Measurements from ENCODE around the gene CCDC152. TPM values are rescaled to one million over a fixed set of nuclear protein-coding genes. Genes with fewer than 3 reads are reported as not detected.
"Not testable (repeated sequence)": the region's sequence is repeated elsewhere in the genome, so short reads cannot be mapped to it uniquely, and the experiment has no call there.

CCDC152 gene
- total RNA-seq, 1 donor from 2014 or later, result 2.5 TPM

DNA sequence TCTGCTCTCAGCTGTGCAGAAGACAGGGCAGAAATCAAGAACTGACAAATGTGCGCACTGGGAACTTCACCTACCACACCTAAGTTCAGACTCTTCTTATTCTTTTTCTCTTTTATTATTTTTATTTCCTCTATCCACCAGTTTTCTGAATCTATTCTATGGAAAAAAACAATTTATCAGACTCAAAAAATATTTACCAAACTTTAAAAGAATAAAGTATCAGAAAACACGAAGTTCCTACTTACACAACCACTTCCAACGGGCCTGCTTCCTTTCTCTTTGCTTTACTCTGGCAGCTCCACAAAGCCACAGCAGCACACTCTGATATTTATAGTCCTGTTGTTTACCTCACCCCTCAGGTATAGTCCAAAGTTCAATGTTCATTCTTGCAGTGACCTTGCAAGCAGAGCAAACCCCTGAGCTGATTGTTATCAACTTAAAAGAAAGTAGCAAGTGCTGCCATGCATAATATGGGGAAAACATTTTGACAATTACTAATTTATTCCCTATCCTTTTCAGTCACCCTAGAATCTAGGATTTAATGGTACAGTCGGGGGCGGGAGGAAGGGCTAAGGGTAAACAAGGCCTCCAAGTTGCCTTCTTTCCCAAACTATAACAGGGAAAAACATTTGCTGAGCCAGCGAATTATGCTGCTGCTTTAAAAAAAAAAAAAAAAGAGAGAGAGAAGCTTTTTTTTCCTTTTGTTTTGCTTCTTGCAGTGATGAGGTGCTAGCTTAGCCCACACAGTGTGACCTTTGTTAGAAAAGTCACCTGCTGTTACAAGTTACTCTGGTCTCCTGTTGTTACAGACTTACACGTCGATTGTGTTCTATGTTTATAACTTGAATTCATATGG is 55.2 kb downstream of the CCDC152 start, which contains the start of gene SELENOP:
SELENOP (minus strand) TSS at position 302 of the 856 bp plus-strand sequence. CDS start 3,539 bp downstream, outside the sequence.
- intact Hi-C loops (cut with micrococcal nuclease), result no loop called here

DNA sequence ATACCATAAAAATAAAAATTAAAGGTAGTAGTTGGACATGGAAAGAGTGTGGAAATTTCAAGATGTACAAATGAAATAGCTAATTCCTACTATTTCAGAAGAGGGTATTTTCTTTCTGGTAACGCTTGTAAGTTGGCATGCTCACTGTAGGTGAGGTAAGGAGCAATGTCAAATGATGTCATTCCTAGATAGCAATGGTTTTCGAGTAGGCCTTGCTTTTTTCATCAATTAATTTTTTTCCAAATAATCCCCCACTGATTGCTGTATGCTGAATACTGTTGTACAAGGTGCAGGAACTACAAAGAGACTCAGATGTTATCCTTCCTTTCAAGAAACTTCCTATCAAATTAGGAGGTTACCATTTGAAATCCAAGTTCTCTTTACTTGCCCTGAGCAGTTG is 56.0 kb downstream of the CCDC152 start:
- intact Hi-C loops (cut with micrococcal nuclease), result no loop called here

DNA sequence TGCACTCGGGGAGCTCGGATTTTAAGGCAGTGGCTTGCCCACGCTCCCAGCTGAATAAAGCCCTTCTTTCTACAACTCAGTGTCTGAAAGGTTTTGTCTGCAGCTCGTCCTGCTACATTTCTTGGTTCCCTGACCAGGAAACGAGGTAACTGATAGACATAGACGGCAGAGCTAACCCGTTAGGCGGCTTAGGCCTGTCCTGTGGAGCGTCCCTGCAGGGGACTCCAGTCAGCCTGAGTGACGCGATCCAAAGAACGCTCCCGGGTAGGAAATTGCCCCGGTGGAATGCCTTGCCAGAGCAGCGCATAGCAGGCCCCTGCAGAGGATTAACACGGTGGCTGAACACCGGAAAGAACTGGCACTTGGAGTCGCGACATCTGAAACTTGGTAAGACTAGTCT is 56.9 kb downstream of the CCDC152 start:
- intact Hi-C loops (cut with micrococcal nuclease), result no loop called here

DNA sequence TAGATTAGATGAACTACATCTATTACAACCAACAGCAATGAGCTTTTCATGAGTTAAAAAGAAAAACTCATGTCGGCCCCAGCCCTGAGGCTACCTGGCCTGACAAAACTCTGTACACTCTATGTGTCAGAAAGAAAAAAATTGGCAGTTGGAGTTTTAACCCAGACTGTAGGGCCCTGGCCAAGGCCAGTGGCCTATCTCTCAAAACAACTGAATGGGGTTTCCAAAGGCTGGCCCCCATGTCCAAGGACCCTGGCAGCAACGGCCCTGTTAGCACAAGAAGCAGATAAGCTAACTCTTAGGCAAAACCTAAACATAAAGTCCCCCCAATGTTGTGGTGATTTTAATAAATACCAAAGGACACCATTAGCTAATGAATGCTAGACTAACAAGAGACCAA is 59.9 kb downstream of the CCDC152 start:
- intact Hi-C loops (cut with micrococcal nuclease), result not testable (repeated sequence)

DNA sequence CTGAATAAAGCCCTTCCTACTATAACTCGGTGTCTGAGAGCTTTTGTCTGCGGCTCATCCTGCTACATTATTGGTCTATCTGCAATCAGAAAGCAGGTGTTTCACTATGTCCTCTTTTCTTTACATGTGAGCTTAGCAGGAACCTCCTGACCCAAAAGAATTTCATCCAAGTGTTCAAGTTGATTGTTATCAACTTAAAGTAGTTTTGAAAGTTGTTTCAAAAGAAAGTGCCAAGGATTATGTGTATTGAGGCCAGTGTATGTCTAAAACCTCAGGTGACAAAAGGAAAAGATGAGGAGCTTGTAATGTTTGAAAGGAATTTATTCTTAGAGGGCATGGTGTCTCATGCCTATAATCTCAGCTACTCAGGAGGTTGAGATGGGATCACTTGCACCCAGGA is 63.1 kb downstream of the CCDC152 start:
- intact Hi-C loops (cut with micrococcal nuclease), result no loop called here

DNA sequence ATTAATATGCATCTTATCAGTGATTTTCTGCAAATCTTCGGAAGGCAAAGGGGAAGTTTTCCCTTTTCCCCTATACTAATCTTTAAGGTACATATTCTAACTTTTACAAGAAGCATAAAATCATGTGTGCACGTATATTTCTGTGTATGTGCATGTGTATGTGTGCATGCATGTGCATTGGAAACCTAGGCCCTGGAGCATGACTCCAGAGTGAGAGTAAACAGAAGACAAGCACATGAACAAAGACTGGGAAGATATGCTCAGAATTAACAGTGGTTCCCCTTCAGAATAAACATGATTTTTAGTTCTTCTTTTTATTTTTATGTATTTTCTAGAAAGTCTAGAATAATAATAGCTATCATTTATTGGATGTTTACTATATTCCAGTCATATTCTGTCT is 65.9 kb downstream of the CCDC152 start:
- intact Hi-C loops (cut with micrococcal nuclease), result no loop called here

DNA sequence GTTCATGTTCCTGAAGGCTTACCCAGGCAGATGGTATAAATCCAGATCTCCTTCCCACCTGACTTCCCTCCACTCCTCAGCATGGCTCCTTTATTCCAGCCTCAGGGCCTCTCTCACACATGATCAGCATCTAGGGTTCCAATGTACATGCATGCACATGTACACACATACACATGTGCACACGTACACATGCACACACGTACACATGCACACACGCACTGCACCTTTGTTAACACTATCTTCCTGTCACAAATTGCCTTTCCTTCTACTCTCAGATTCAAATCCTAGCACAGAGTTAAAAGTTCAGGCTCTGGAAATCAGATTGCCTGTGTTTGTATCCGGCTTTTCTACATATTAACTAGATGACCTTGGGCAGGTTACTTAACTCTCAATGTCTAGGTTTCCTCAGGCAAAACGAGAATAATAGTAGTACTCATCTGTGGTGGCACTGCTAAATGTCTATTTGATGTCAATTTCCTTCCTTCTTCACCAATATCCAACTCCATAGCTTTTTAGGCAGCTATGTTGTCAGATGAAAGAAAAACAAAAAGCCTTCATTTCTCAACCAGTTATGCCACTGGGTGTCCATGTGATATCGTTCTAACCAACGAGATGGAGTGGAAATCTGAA is 67.8 kb downstream of the CCDC152 start:
- intact Hi-C loops (cut with micrococcal nuclease), result no loop called here

DNA sequence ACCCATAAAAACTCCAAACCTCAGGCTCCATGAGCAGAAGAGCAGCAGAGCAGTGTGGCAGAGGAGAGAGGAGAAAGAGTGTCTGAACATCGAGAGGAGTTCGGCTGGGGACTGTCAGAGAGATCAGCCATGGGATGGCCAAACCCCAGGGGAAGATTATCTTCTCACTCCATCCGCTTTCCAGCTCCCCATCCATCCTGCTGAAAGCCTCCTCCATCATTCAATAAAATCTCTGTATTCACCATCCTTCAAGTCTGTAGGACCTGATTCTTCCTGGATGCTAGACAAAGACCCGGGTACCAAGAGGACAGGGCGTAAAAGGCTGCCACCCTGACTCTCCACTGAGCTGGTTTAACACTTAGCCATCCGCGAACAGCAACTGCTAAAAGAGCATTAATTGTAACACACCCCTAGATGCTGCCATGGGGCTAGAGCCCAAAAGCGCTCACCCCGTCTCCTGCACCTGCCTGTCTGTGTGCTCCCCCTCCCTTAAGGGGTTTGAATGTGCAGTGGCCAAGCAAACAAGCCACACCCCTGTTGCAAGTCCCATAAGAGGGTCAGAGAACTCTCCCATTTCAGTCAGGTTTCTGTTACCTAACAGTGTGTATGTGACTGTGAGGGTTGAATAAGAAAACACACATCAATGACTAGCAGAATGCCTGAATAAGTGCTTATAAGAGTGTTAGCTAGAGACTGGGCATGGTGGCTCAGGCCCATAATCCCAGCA is 69.0 kb downstream of the CCDC152 start:
- intact Hi-C loops (cut with micrococcal nuclease), result no loop called here

DNA sequence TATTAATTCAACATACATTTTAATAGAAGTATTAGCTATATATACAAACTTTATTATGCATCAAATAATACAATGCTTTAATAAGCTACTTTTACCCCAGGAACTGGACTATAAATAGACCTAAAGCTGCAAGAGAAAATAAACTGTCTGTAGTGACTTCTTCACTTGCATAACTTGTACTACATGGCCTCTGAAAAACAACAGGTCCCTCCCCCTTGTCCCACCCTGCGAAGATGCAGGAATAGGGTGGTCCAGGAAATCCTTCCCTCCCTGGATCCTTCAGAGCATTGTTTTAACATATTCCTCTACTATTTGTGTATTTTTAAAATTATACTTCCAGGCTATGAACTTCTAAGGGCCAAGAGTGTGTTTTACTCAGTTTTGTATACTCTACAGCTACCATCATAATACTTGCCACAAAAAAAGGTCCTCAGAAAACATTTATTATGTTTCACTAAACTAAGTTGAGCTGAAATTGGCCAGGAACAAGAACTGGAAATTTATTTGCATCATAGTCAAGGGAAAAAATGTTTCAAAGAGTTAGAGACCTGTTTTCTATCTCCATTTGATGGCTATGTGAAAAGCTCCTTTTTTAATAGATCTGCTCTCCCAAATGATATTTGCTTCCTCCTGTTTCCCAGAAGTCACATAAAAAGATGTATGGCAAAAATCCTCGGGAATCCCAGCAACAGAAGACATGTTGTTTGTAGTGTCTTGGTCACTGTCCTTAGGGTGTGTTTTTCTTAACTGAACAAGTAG is 70.3 kb downstream of the CCDC152 start:
- intact Hi-C loops (cut with micrococcal nuclease), result no loop called here

DNA sequence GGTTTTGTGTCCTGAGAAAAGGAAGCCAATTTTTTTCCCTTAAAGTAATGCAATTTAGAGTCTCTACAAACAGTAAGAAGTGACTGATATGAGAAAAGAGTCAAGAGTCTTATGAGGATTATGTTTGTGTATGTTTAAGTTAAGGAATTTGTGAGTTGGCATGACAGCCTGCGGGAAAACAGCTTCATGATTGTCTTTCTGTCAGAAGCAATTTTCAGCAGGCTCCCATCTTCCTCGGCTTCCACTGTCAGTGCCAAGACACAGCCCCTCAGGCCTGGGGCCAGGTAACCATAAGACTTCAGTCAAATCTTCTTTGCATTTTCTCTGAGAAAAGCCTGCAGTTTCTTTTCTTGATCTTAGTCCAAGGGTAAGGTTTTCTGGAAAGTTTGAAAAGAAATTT is 72.1 kb downstream of the CCDC152 start:
- intact Hi-C loops (cut with micrococcal nuclease), result no loop called here

DNA sequence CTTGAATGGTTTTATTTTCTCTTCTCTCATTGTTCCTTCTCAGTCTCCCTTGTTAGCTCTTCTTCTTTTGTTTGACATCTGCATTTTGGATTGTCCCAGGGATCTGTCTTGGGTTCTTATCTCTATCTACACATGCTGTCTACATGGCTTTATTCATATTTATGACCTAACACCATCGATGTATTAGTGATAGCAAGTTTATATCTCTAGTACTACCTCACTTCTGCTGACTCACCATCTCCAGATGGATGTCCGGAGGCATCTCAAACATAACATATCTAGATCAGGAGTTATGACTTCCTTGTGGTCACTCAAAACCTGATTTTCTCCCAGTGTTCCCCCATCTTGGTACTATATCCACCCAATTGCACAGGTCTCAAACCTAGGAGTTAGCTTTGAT is 74.3 kb downstream of the CCDC152 start:
- intact Hi-C loops (cut with micrococcal nuclease), result no loop called here

DNA sequence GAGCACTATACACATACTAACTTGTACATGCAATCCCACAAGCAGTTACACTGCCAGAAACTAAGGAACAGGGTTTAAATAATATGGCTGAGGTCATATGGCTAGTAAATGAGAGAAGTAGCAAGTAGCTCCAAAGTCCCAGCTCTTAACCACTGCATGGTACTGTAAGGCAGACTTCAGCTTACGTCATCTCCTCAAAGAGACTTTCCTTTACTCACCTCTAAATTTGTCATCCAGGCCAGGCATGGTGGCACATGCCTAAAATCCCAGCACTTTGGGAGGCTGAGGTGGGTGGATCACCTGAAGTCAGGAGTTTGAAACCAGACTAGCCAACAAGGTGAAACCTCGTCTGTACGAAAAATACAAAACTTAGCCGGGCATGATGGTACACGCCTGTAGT is 75.4 kb downstream of the CCDC152 start:
- intact Hi-C loops (cut with micrococcal nuclease), result no loop called here

DNA sequence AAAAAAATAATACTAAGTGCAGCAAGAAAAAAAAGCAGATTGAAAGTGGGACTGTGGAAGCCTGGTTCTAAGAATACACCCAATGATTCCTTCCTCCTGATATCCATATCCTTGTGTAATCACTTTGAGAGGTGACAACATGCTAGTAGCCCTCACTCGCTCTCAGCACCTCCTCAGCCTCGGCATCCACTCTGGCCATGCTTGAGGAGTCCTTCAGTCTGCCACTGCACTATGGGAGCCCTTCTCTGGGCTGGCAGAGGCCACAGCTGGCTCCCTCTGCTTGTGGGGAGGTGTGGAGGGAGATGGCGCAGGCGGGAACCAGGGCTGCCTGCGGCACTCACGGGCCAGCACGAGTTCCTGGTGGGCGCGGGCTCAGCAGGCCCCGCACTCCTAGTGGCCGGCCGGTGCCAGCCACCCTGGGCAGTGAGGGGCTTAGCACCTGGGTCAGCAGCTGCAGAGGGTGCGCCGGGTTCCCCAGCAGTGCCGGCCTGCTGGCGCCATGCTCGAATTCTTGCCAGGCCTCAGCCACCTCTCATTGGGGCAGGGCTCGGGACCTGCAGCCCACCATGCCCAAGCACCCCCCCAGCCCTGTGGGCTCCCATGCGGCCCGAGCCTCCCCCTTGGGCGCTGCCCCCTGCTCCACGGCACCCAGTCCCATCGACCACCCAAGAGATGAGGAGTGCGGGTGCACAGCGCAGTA is 79.6 kb downstream of the CCDC152 start:
- intact Hi-C loops (cut with micrococcal nuclease), result no loop called here

DNA sequence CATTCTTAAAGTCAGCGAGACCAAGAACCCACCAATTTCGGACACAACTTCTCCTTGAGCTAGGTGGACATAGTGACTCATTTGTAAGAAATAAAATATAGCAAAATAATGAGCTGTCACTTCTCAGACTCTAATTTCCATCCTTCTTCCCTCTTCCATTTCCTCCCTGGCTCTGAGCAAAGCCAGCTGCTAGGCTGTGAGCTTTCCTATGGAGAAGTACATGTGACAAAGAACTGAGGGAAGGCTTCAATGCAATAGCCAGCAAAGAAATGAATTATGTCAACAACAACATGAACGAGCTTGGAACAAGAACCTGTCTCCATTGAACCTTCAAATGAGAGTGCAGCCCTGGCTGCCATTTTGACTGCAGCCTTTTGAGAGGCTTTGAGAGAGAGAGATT is 81.0 kb downstream of the CCDC152 start:
- intact Hi-C loops (cut with micrococcal nuclease), result no loop called here

DNA sequence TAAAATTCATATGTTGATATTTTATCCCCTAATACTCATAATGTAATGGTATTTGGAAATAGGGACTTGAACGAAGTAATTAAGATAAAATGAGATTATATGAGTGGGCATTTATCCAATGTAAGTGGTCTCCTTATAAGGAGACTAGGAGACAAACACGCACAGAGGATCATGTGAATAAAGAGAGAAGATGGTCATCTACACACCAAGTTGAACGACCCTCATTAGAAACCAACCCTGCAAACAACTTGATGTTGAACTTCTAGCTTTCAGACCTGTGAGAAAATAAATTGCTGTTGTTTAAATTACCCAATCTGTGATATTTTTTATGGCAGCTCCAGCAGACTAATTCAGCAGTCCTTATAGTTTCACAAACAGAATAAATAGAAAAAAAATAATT is 82.6 kb downstream of the CCDC152 start:
- intact Hi-C loops (cut with micrococcal nuclease), result no loop called here

DNA sequence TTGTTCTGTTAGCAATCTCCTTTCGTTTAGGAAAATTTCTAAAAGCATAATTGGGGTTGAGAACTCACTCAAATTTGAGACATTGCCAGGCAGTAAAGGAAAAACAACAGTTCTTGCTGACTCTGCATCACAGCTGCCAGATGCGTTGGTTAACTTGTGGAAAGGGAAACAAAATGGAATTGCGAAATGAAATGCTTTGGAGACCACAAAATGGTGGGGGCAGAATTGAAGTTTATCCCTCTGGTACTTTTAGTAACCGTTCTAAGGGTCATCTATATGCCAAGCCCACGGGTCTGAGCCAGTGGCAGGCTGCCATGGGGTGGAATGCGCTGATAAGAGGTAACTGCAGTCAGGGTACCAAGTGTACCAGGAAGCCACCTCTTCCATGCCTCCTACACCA is 83.7 kb downstream of the CCDC152 start:
- intact Hi-C loops (cut with micrococcal nuclease), result no loop called here

DNA sequence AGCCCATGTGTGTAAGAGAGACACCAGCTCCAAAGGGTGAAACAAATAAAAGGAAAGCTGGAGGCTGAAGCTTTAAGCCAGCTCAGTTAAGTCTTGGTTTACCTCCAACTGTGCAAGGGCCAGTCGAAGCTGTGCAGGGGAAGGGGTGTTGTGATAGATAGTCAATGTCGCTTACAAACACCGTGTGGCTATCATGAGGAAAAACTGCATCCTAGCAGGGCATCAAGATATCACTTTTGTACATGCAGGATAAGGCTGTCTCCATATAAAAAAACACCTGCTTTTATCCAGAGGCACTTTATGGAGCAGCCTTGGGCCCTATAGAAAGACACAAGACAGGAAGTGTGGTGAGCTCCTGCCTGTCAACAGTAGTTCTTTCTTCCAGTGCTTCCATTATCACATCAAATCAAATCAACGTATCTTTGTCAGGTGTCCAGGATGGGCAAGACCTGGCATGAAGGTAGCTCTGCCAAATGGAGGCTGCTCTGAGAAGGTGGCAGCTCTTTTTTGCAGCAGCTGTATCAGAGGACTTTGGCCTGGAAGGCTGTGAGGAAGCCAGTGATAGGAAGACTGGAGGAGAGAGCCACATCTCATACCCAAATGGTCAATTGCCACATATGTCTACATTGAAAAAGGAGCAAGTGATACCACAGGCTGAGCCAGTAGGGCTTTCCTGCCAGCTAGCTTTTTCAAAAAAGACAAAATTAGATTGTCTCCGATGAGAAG is 84.4 kb downstream of the CCDC152 start:
- intact Hi-C loops (cut with micrococcal nuclease), result no loop called here

DNA sequence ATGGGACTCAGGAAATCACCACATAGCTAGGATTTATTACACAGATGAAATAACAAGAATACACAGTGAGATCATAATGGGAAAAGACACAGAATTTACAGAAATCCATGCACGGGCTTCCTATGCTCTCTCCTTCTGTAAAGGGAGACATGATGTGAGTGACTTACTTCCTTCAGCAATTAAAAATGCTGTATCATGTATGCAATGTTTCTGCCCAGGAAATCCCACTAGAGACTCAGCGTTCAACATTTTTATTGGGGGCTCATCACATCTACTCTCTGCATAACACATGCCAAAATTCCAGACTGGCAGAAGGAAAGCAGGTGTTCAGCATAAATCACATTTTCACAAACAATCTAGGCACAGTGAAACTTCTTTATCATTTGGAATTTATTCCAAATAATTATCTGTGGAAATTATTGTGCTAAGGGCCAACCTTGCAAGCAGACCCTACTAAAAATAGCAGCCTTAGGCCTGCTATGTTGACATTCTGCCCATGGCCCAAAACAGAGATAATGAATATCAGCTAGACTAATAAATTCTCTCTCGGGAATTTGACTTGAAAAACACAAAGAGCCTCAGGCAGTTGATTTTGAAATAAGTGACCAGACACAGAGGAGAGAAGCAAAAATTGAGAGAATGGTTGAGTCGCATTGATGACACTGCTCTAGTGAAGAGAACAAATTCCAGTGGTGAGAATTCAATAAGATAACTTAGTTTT is 86.5 kb downstream of the CCDC152 start:
- intact Hi-C loops (cut with micrococcal nuclease), result no loop called here

DNA sequence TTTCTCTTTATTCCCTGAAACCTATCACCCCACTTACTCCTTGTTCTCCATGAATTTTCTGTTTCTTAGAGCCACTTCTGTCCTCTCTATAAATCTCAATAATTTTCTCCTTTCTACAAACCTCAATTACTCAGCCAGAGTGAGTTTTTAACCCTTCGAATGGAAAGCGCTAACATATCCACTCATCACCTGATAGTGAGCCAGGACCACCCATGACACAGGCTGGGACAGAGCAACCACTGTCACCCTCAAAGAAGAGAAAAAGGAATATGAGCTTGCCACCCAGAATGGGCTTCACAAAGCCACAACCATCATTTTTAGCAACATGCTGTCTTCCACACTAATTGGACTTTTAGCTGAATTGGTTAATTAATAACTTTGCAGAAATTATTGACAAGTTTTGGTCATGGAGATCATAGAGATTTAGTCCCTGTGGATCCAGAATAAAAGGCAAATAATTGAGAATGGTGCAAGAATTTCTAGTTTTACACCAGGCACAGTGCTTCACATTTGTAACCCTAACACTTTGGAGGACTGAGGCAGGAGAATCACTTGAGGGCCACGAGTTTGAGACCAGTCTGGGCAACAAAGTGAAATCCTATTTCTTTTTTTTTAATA is 87.2 kb downstream of the CCDC152 start:
- intact Hi-C loops (cut with micrococcal nuclease), result no loop called here

Measured in T-helper 1 cell treated with Interleukin-12 subunit alpha and Interleukin-12 subunit beta and Interleukin-4 antibody, amounts not matched to agents 30 ng/mL and 1 ng/mL, for 36 hours (primary cell).